Immature natural killer cell (primary cell): ENCODE data around the gene TIPIN. TPM values are rescaled to one million over a fixed set of nuclear protein-coding genes. Genes with fewer than 3 reads are reported as not detected.
A peak's percentile ranks its signal among the peaks of the same experiment; 100 is the strongest.
"Not testable (repeated sequence)": the region's sequence is repeated elsewhere in the genome, so short reads cannot be mapped to it uniquely, and the experiment has no call there.

Source experiments
- DNase-seq, 3 donors: peaks; one replicate each; pipeline ENCODE4 v3.0.0; 2022; ENCODE audit warnings: mixed read lengths in 1 of 3
- H3K27ac Mint-ChIP-seq, 6 donors: one replicate each; pipeline ENCODE4 v1.8.0; 2020; ENCODE audit warnings: mixed read lengths in 6 of 6, mild to moderate bottlenecking in 5 of 6, inconsistent platforms in 4 of 6, moderate library complexity in 3 of 6
- H3K27me3 Mint-ChIP-seq, 3 donors: one replicate each; pipeline ENCODE4 v1.8.0; 2020 to 2021; ENCODE audit warnings: low read depth in 3 of 3, mild to moderate bottlenecking in 3 of 3, mixed read lengths in 3 of 3, moderate library complexity in 3 of 3, inconsistent platforms in 1 of 3
- H3K36me3 Mint-ChIP-seq, 3 donors: one replicate each; pipeline ENCODE4 v1.8.0; 2020; ENCODE audit warnings: mixed read lengths in 3 of 3, inconsistent platforms in 2 of 3, mild to moderate bottlenecking in 2 of 3
- H3K4me1 Mint-ChIP-seq, 2 donors: one replicate each; pipeline ENCODE4 v1.8.0; 2020; ENCODE audit warnings: inconsistent platforms in 2 of 2, mild to moderate bottlenecking in 2 of 2, mixed read lengths in 2 of 2, moderate library complexity in 1 of 2
- H3K4me3 Mint-ChIP-seq, 5 donors: one replicate each; pipeline ENCODE4 v1.8.0; 2020; ENCODE audit warnings: mild to moderate bottlenecking in 5 of 5, mixed read lengths in 5 of 5, inconsistent platforms in 3 of 5, moderate library complexity in 3 of 5
- H3K9me3 Mint-ChIP-seq, 6 donors: one replicate each; pipeline ENCODE4 v1.8.0; 2020; ENCODE audit warnings: mild to moderate bottlenecking in 6 of 6, mixed read lengths in 6 of 6, inconsistent platforms in 4 of 6, moderate library complexity in 3 of 6
- polyA plus RNA-seq, 3 donors: library from polyadenylated mRNA; unstranded; fragments of 300-500 nt; fragmentation: Illumina TruSeq; gene quantifications; one replicate each; pipeline ENCODE4 v1.2.3, GENCODE V29; 2021

TIPIN gene
- polyA plus RNA-seq, 3 donors from 2014 or later, result 4.0 to 10.2 (median 7.2) TPM

- Mint-ChIP-seq H3K9me3 (no peaks in the 10 kb centered on the region), H3K4me1 (peaks cover 15 to 18% of the 10 kb centered on the region in 2 donors), H3K36me3 (peaks cover 0 to 3% (median 0%) of the 10 kb centered on the region in 3 donors), H3K4me3 (peak overlapping the region; percentile 78 to 87 (median 83)), H3K27me3 (peaks cover 0 to 2% (median 2%) of the 10 kb centered on the region in 3 donors), H3K27ac (peak overlapping the region; percentile 73 to 88 (median 86))
- peak in 1 of 3 donors; percentile 21 for DNase-seq
These were observed 13.5 kb upstream of the TIPIN start for GRCh38 chr15:66369773-66370651.

GRCh38 chr15:66364944-66365528 lies 8.6 kb upstream of the TIPIN start:
- no peak for DNase-seq
- Mint-ChIP-seq H3K27me3 (peaks cover 0 to 3% (median 2%) of the 10 kb centered on the region in 3 donors), H3K36me3 (no peaks in the 10 kb centered on the region), H3K9me3 (no peaks in the 10 kb centered on the region), H3K4me3 (no peak overlapping the region), H3K27ac (no peak overlapping the region), H3K4me1 (peaks cover 7 to 8% of the 10 kb centered on the region in 2 donors)

DNA sequence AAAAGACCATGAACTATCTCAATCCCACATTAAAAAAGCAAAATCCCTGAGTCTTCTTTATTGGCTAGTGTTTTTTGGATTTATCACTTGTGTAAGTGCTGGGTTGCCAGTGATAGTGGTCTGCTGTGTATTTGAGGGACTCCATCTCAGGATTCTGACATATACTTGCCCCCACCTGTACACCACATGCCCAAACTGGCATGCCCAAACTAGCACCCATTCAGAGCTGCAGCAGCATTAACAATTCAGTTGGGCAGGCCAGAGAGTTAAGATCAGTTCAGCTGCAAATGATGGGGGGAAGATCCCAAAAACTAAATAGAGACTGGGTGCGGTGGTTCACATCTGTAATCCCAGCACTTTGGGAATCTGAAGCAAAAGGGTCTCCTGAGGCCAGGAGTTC lies 6.3 kb upstream of the TIPIN start:
- Mint-ChIP-seq H3K36me3 (no peaks in the 10 kb centered on the region), H3K27ac (no peak overlapping the region), H3K4me3 (no peak overlapping the region), H3K9me3 (no peaks in the 10 kb centered on the region), H3K4me1 (no peaks in the 10 kb centered on the region), H3K27me3 (peaks cover 0 to 3% (median 2%) of the 10 kb centered on the region in 3 donors)
- no peak for DNase-seq

DNA sequence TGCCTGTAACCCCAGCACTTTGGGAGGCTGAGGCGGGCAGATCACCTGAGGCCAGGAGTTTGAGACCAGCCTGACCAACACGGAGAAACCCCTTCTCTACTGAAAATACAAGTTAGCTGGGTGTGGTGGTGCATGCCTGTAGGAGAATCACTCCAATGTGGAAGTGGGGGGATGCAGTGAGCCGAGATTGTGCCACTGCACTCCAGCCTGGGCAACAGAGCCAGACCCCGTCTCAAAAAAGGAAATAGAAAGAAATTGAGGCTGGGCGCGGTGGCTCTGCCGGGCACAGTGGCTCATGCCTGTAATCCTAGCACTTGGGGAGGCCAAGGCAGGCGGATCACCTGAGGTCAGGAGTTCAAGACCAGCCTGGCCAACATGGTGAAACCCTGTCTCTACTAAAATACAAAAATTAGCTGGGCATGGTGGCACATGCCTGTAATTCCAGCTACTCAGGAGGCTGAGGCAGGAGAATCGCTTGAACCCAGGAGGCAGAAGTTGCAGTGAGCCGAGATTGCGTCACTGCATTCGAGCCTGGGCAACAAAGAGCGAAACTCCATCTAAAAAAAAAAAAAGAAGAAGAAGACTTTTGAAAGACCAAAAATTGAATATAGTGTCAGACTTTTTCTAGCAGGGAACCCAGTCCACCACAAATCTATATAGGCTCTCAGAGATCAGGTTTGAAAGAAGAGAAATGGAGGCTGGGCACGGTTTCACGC lies 5.4 kb upstream of the TIPIN start:
- not testable (repeated sequence) for DNase-seq, H3K9me3 Mint-ChIP-seq, H3K4me1 Mint-ChIP-seq, H3K27me3 Mint-ChIP-seq, H3K27ac Mint-ChIP-seq, H3K4me3 Mint-ChIP-seq, H3K36me3 Mint-ChIP-seq

DNA sequence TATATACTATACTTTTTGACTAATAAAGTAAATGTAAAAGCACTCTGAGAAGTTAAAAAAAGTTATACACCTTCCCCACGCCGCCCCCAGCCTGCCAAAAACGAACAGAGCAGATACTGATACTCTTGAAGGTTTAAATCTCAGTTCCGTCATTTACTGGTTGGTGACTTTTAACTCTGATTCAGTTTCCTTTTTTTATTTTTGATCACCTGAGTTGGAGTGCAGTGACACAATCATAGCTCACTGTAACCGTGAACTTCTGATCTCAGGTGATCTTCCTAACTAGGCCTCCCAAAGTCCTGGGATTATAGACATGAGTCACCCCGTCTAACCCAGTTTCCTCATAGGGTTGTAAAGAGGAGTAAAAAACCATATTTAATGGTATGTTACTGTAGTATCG lies 3.3 kb upstream of the TIPIN start:
- Mint-ChIP-seq H3K9me3 (no peaks in the 10 kb centered on the region), H3K4me1 (peaks cover 15 to 17% of the 10 kb centered on the region in 2 donors), H3K36me3 (no peaks in the 10 kb centered on the region), H3K27me3 (peaks cover 4 to 8% (median 8%) of the 10 kb centered on the region in 3 donors), H3K27ac (no peak overlapping the region), H3K4me3 (no peak overlapping the region)
- DNase-seq, result no peak

GRCh38 chr15:66356077-66356358 lies 467 bp downstream of the TIPIN start:
- H3K36me3 Mint-ChIP-seq, result peaks cover 0 to 4% (median 0%) of the 10 kb centered on the region in 3 donors
- H3K27me3 Mint-ChIP-seq, result peaks cover 4 to 8% (median 5%) of the 10 kb centered on the region in 3 donors
- no peaks in the 10 kb centered on the region for H3K9me3 Mint-ChIP-seq
- H3K27ac Mint-ChIP-seq, result peak overlapping the region; percentile 83 to 97 (median 94)
- DNase-seq, result no peak
- H3K4me3 Mint-ChIP-seq, result peak overlapping the region; percentile 95 to 99 (median 96)
- peaks cover 15 to 17% of the 10 kb centered on the region in 2 donors for H3K4me1 Mint-ChIP-seq

DNA sequence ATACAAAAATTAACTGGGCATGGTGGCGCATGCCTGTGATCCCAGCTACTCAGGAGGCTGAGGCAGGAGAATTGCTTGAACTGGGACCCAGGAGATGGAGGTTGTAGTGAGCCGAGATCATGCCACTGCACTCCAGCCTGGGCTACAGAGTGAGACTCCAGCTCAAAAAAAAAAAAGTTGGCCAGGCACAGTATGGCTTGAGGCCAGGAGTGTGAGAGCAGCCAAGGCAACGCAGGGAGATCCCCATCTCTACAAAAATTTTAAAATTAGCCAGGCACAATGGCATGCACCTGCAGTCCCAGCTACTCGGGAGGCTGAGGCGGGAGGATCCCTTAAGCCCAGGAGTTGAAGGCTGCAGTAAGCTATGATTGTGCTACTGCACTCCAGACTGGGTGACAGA lies 8.0 kb downstream of the TIPIN start:
- H3K9me3 Mint-ChIP-seq, H3K27ac Mint-ChIP-seq, DNase-seq, H3K27me3 Mint-ChIP-seq, H3K4me3 Mint-ChIP-seq, H3K4me1 Mint-ChIP-seq: not testable (repeated sequence)
- peaks cover 11 to 17% (median 14%) of the 10 kb centered on the region in 3 donors for H3K36me3 Mint-ChIP-seq

DNA sequence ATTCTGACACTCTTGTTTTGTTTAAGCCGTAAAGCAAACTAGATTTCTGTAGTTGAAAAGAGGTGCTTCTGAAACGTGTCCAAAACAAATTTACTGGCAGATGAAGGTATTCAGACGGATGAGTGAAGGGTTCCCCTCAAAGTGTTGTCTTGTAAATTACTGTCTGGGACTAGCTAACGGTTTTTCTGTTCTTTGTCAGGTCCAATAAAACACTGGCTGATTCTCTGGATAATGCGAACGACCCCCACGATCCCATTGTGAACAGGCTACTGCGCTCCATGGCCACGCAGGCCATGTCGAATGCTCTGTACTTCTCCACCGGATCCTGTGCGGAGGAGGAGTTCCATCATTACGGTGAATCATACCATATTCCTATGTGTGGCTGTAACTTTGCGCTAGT lies 27.7 kb downstream of the TIPIN start:
- no peak for DNase-seq
- Mint-ChIP-seq H3K27ac (no peak overlapping the region), H3K27me3 (no peaks in the 10 kb centered on the region), H3K36me3 (peaks cover 18 to 38% (median 34%) of the 10 kb centered on the region in 3 donors), H3K9me3 (no peaks in the 10 kb centered on the region), H3K4me1 (no peaks in the 10 kb centered on the region), H3K4me3 (no peak overlapping the region)

DNA sequence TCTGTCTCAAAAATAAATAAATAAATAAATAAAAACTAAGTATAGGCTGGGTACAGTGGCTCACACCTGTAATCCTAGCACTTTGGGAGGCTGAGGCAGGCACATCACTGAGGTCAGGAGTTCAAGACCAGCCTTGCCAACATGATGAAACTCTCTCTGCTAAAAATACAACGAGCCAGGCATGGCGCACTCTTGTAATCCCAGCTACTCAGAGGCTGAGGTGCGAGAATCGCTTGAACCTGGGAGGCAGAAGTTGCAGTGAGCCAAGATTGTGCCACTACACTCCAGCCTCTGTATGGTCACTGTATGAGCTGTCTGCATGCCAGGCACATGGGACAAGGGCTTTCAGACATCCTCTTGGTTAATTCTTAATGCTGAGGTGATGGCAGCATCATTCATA lies 28.7 kb downstream of the TIPIN start:
- Mint-ChIP-seq H3K27ac (no peak overlapping the region), H3K4me1 (no peaks in the 10 kb centered on the region), H3K36me3 (peaks cover 19 to 44% (median 30%) of the 10 kb centered on the region in 3 donors), H3K4me3 (no peak overlapping the region), H3K27me3 (no peaks in the 10 kb centered on the region), H3K9me3 (no peaks in the 10 kb centered on the region)
- DNase-seq, result no peak

GRCh38 chr15:66326051-66326450 lies 30.4 kb downstream of the TIPIN start:
- no peaks in the 10 kb centered on the region for H3K9me3 Mint-ChIP-seq
- H3K27me3 Mint-ChIP-seq, result no peaks in the 10 kb centered on the region
- no peak overlapping the region for H3K27ac Mint-ChIP-seq

GRCh38 chr15:66323312-66323928 lies 33.1 kb downstream of the TIPIN start:
- DNase-seq, result no peak
- H3K27me3 Mint-ChIP-seq, result peaks cover 0 to 2% (median 0%) of the 10 kb centered on the region in 3 donors
- H3K4me3 Mint-ChIP-seq, result no peak overlapping the region
- no peaks in the 10 kb centered on the region for H3K4me1 Mint-ChIP-seq
- peaks cover 20 to 50% (median 24%) of the 10 kb centered on the region in 3 donors for H3K36me3 Mint-ChIP-seq
- H3K9me3 Mint-ChIP-seq, result no peaks in the 10 kb centered on the region
- peak overlapping the region in 4 of 6 donors; percentile 23 to 73 (median 47) for H3K27ac Mint-ChIP-seq

More at GRCh38 chr15:66326051-66326450, 30.4 kb downstream of the TIPIN start:
- Mint-ChIP-seq H3K4me1 (no peaks in the 10 kb centered on the region), H3K4me3 (no peak overlapping the region), H3K36me3 (peaks cover 19 to 46% (median 22%) of the 10 kb centered on the region in 3 donors)
- no peak for DNase-seq

DNA sequence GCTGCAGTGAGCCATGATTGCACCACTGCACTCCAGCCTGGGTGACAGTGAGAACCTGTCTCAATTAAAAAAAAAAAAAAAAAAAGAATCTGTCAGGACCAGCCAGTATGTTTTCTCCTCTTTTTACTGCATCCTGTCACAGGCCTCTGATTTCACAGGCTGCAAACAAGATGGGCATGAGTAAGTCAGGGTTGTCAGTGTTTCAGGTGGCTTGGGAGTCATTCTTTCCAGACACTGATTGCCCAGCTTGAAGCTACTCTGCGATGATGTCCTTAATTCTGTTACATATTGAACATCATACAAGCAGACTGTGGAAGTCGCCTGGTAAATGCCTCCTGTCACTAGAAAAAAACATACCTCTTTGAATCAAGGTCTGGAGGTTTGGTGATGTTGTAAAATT lies 44.3 kb downstream of the TIPIN start:
- Mint-ChIP-seq H3K4me3 (no peak overlapping the region), H3K27me3 (no peaks in the 10 kb centered on the region), H3K4me1 (peaks cover 0 to 2% of the 10 kb centered on the region in 2 donors), H3K9me3 (no peaks in the 10 kb centered on the region), H3K27ac (no peak overlapping the region), H3K36me3 (peaks cover 27 to 57% (median 42%) of the 10 kb centered on the region in 3 donors)
- DNase-seq, result no peak

GRCh38 chr15:66310786-66311185 lies 45.7 kb downstream of the TIPIN start:
- no peak for DNase-seq
- Mint-ChIP-seq H3K27me3 (no peaks in the 10 kb centered on the region), H3K27ac (peak overlapping the region in 2 of 6 donors; percentile 48 to 70), H3K4me1 (peaks cover 0 to 2% of the 10 kb centered on the region in 2 donors), H3K36me3 (peaks cover 23 to 52% (median 37%) of the 10 kb centered on the region in 3 donors), H3K4me3 (no peak overlapping the region), H3K9me3 (no peaks in the 10 kb centered on the region)
